ENCODE results near the gene RAB38.

- TF ChIP-seq CTCF (IDR thresholded peaks at IDR 0.05) (no peak), EZH2 (IDR thresholded peaks at IDR 0.05; ENCODE audit: borderline replicate concordance, insufficient read depth, low read depth, low read length, poor library complexity, severe bottlenecking) (no peak)
Measured at GRCh38 chr11:88169471-88169870, 5.8 kb downstream of the RAB38 start.

Measured in B cell (primary cell).